NB4 (cell line): ENCODE results near the gene CCNI2.

Experiments
- CTCF ChIP-seq: IDR thresholded peaks from one replicate; pipeline ENCODE4 v1.5.1; 2012; ENCODE audit warnings: low read depth, low read length
- MAX ChIP-seq: IDR thresholded peaks from 2 replicates; pipeline ENCODE4 v1.6.1; 2011; ENCODE audit warnings: low read depth, low read length
- MYC ChIP-seq: IDR thresholded peaks from 2 replicates; pipeline ENCODE4 v1.6.1; 2011; ENCODE audit warnings: low read depth, low read length
- POLR2A ChIP-seq: IDR thresholded peaks from 2 replicates; pipeline ENCODE4 v1.6.1; 2011; ENCODE audit warnings: mild to moderate bottlenecking; ENCODE audit not compliant: insufficient read length; ENCODE audit errors: extremely low read depth

- TF ChIP-seq POLR2A, result no peak
- TF ChIP-seq CTCF, result no peak
- TF ChIP-seq MAX, result no peak
- TF ChIP-seq MYC, result no peak
Measured at GRCh38 chr5:132797651-132798050, 50.4 kb downstream of the CCNI2 start.
